Measurements from ENCODE around the gene GRIN2D.

GRIN2D gene

GRCh38 chr19:48393559-48394330, at the start of gene GRIN2D:
TSS of gene GRIN2D (plus strand) at chr19:48393668. CDS start at chr19:48398393, 4,725 bp downstream.
- DNase-seq, result no peak

GRCh38 chr19:48344892-48345291, 48.6 kb upstream of the GRIN2D start:
- DNase-seq, result no peak

- no peak for DNase-seq
Observed at GRCh38 chr19:48346191-48346590, 47.3 kb upstream of the GRIN2D start.

- DNase-seq, result no peak
Observed at GRCh38 chr19:48348045-48348444, 45.4 kb upstream of the GRIN2D start.

GRCh38 chr19:48348737-48349136, 44.7 kb upstream of the GRIN2D start:
- DNase-seq, result no peak

GRCh38 chr19:48350856-48351255, 42.6 kb upstream of the GRIN2D start:
- DNase-seq, result no peak

GRCh38 chr19:48351341-48351752, 42.1 kb upstream of the GRIN2D start:
- DNase-seq, result peak; percentile 36 to 37

- DNase-seq, result no peak
Observed at GRCh38 chr19:48353677-48354076, 39.8 kb upstream of the GRIN2D start.

- DNase-seq, result no peak
Observed at GRCh38 chr19:48354332-48354992, 39.0 kb upstream of the GRIN2D start.

- DNase-seq, result no peak
Observed at GRCh38 chr19:48355365-48355954, 38.0 kb upstream of the GRIN2D start.

- no peak for DNase-seq
Observed at GRCh38 chr19:48359123-48359522, 34.3 kb upstream of the GRIN2D start.

- no peak for DNase-seq
Observed at GRCh38 chr19:48361912-48362311, 31.6 kb upstream of the GRIN2D start.

- peak; percentile 95 to 98 for DNase-seq
Observed at GRCh38 chr19:48362716-48363499, 30.6 kb upstream of the GRIN2D start.

- DNase-seq, result no peak
Observed at GRCh38 chr19:48363500-48363809, 30.0 kb upstream of the GRIN2D start.

- peak; percentile 100 for DNase-seq
Observed at GRCh38 chr19:48363810-48364597, 29.5 kb upstream of the GRIN2D start, which contains the start of the genes SYNGR4 and TMEM143. TSS of gene SYNGR4 (plus strand) at chr19:48364367. CDS start at chr19:48365843, 1,476 bp downstream. TSS of gene TMEM143 (minus strand) at chr19:48363940. CDS start at chr19:48363920, 20 bp downstream.

GRCh38 chr19:48364598-48365348, 28.7 kb upstream of the GRIN2D start:
- no peak for DNase-seq

GRCh38 chr19:48365602-48366001, 27.9 kb upstream of the GRIN2D start:
- DNase-seq, result no peak

GRCh38 chr19:48367855-48368254, 25.6 kb upstream of the GRIN2D start:
- no peak for DNase-seq

- peak; percentile 50 to 67 for DNase-seq
Observed at GRCh38 chr19:48368936-48369335, 24.5 kb upstream of the GRIN2D start.

GRCh38 chr19:48370955-48371354, 22.5 kb upstream of the GRIN2D start:
- no peak for DNase-seq

GRCh38 chr19:48371367-48371766, 22.1 kb upstream of the GRIN2D start:
- no peak for DNase-seq
